MCF 10A (cell line): Measurements from ENCODE around the gene CGN. TPM values are rescaled to one million over a fixed set of nuclear protein-coding genes. Genes with fewer than 3 reads are reported as not detected.

Experiments
- BruUV-seq: library from RNA; stranded (reverse); fragments of 400-500 nt; replicated peaks from 2 replicates; lab custom pipeline; 2021; lab: Mats Ljungman, UMichigan
- CTCF ChIA-PET: fragments of 300-600 bp; sonication (Branson Sonifier 250); formaldehyde crosslinking; extraction: SDS; loops from one replicate; lab custom pipeline; 2021; ENCODE audit warnings: antibody characterized with exemption, inconsistent platforms; lab: Yijun Ruan, JAX
- POLR2A ChIA-PET: fragments of 300-600, 350-650 bp; sonication (Branson Sonifier 250); formaldehyde crosslinking; extraction: SDS; loops from one replicate; lab custom pipeline; 2020; ENCODE audit warnings: antibody characterized with exemption, inconsistent platforms; lab: Yijun Ruan, JAX
- DNase-seq: peaks from one replicate; pipeline ENCODE4 v3.0.0-alpha.2; 2018; ENCODE audit not compliant: unreplicated experiment
- H3K27ac Mint-ChIP-seq: one replicate; pipeline ENCODE4 v1.8.0; 2022; ENCODE audit warnings: mild to moderate bottlenecking, low read depth, mixed read lengths; ENCODE audit not compliant: unreplicated experiment
- H3K27me3 Mint-ChIP-seq: one replicate; pipeline ENCODE4 v1.8.0; 2022; ENCODE audit warnings: mixed read lengths; ENCODE audit not compliant: insufficient read depth, unreplicated experiment
- H3K36me3 Mint-ChIP-seq: one replicate; pipeline ENCODE4 v1.8.0; 2022; ENCODE audit warnings: mild to moderate bottlenecking, moderate library complexity, mixed read lengths; ENCODE audit not compliant: insufficient read depth, unreplicated experiment
- H3K4me1 Mint-ChIP-seq: one replicate; pipeline ENCODE4 v1.8.0; 2022; ENCODE audit warnings: mixed read lengths; ENCODE audit not compliant: insufficient read depth, unreplicated experiment
- H3K4me3 Mint-ChIP-seq: one replicate; pipeline ENCODE4 v1.8.0; 2022; ENCODE audit warnings: mild to moderate bottlenecking, moderate library complexity, mixed read lengths; ENCODE audit not compliant: unreplicated experiment
- H3K9me3 Mint-ChIP-seq: one replicate; pipeline ENCODE4 v1.8.0; 2022; ENCODE audit warnings: mixed read lengths; ENCODE audit not compliant: unreplicated experiment
- CTCF ChIP-seq: fragments of 200-600 bp; IDR thresholded peaks from one replicate; pipeline ENCODE4 v1.8.0; 2022; ENCODE audit warnings: antibody characterized with exemption, mild to moderate bottlenecking; ENCODE audit not compliant: unreplicated experiment
- intact Hi-C: fragments of 100-400 bp; cut with micrococcal nuclease; formaldehyde crosslinking; loops from 2 replicates; pipeline ENCODE4 v1.14.1; 2022
- total RNA-seq: library from RNA; stranded (reverse); gene quantifications from 2 replicates; pipeline ENCODE4 v1.2.3, GENCODE V29; 2022

The CGN gene
- total RNA-seq, 1 experiment from 2014 or later, result 0.33 TPM

GRCh38 chr1:151472856-151473731 lies 38.1 kb upstream of the CGN start:
- BruUV-seq, result no TSS peak
- TF ChIP-seq CTCF, result no peak
- intact Hi-C loops, result loop anchor here (1.0 kb wide), 1 partner anchor 14 kb away; the partner anchor contains the start of gene POGZ
- Mint-ChIP-seq H3K9me3 (no peaks in the 10 kb centered on the region), H3K27me3 (no peaks in the 10 kb centered on the region), H3K36me3 (no peaks in the 10 kb centered on the region), H3K27ac (no peak overlapping the region), H3K4me3 (no peak overlapping the region), H3K4me1 (no peaks in the 10 kb centered on the region)
- ChIA-PET POLR2A (interaction anchor here (0.6 to 5.5 kb wide), 4 partner anchors 11 to 138 kb away, joined by 3 to 30 read pairs (median 4); partner anchors contain the start of gene POGZ), CTCF (interaction anchor here (0.6 to 2.3 kb wide), 3 partner anchors 9 to 562 kb away, joined by 3 to 9 read pairs (median 7); no protein-coding TSS in a partner anchor)
- no peak for DNase-seq

- intact Hi-C loops, result no loop called here
- Mint-ChIP-seq H3K4me1 (no peaks in the 10 kb centered on the region), H3K27ac (no peak overlapping the region), H3K9me3 (no peaks in the 10 kb centered on the region), H3K27me3 (no peaks in the 10 kb centered on the region), H3K36me3 (no peaks in the 10 kb centered on the region), H3K4me3 (no peak overlapping the region)
- no peak for DNase-seq
- POLR2A ChIA-PET, result interaction anchor here (0.9 to 5.5 kb wide), 8 partner anchors 9 to 69 kb away, joined by 3 to 30 read pairs (median 4); partner anchors contain the start of gene POGZ
- no TSS peak for BruUV-seq
- CTCF ChIA-PET, result interaction anchor here (1.3 to 2.3 kb wide), 4 partner anchors 9 to 361 kb away, joined by 3 to 9 read pairs (median 3); no protein-coding TSS in a partner anchor
- TF ChIP-seq CTCF, result no peak
Measured at GRCh38 chr1:151474745-151475144, 36.4 kb upstream of the CGN start.

- DNase-seq, result no peak
- no peak overlapping the region for H3K4me3 Mint-ChIP-seq
- H3K9me3 Mint-ChIP-seq, result no peaks in the 10 kb centered on the region
- H3K36me3 Mint-ChIP-seq, result no peaks in the 10 kb centered on the region
- no peaks in the 10 kb centered on the region for H3K27me3 Mint-ChIP-seq
- CTCF ChIA-PET, result interaction anchor here (0.5 to 2.3 kb wide), 7 partner anchors 10 to 552 kb away, joined by 3 to 9 read pairs (median 3); no protein-coding TSS in a partner anchor
- POLR2A ChIA-PET, result interaction anchor here (1.0 to 5.5 kb wide), 7 partner anchors 8 to 68 kb away, joined by 3 to 30 read pairs (median 4); partner anchors contain the start of gene POGZ
- H3K4me1 Mint-ChIP-seq, result no peaks in the 10 kb centered on the region
- no peak overlapping the region for H3K27ac Mint-ChIP-seq
- no peak for TF ChIP-seq CTCF
- no TSS peak for BruUV-seq
- intact Hi-C loops, result no loop called here
Measured at GRCh38 chr1:151475175-151475574, 36.0 kb upstream of the CGN start.

- no peak for TF ChIP-seq CTCF
- Mint-ChIP-seq H3K36me3 (no peaks in the 10 kb centered on the region), H3K4me1 (no peaks in the 10 kb centered on the region), H3K27me3 (no peaks in the 10 kb centered on the region), H3K9me3 (peaks cover 7% of the 10 kb centered on the region), H3K27ac (no peak overlapping the region), H3K4me3 (no peak overlapping the region)
- intact Hi-C loops, result no loop called here
- ChIA-PET POLR2A (interaction anchor here (5.5 kb wide), 1 partner anchor 17 kb away, joined by 30 read pairs; the partner anchor contains the start of gene POGZ), CTCF (interaction anchor here (0.7 kb wide), 1 partner anchor 361 kb away, joined by 3 read pairs; no protein-coding TSS in a partner anchor)
- no peak for DNase-seq
- no TSS peak for BruUV-seq
Measured at GRCh38 chr1:151476083-151476482, 35.1 kb upstream of the CGN start.
